Gastrocnemius medialis (tissue), 4 donors: Measurements from ENCODE around the gene SAE1. TPM values are rescaled to one million over a fixed set of nuclear protein-coding genes. Genes with fewer than 3 reads are reported as not detected.

Experiments used
- ATAC-seq, 2 donors: fragments of 150-250 bp; one replicate each; pipeline ENCODE4 v1.9.1; 2016
- DNase-seq, 2 donors: peaks; one replicate each; pipeline ENCODE4 v3.0.0-alpha.2; 2019
- H3K27ac ChIP-seq, 4 donors: fragments of 200-600 bp; sonication (generic); 1 replicate in 1 of 4; 2 replicates in 3 of 4; pipeline ENCODE4 v1.5.1; 2016 to 2018; ENCODE audit warnings: mild to moderate bottlenecking in 2 of 4, moderate library complexity in 1 of 4
- H3K27me3 ChIP-seq, 3 donors: fragments of 200-600 bp; sonication (generic) in 2 of 3; 1 replicate in 1 of 3; 2 replicates in 2 of 3; pipeline versions ENCODE4 v1.5.1 to v1.6.0; 2016 to 2019; ENCODE audit warnings: mild to moderate bottlenecking in 1 of 3, moderate library complexity in 1 of 3
- H3K36me3 ChIP-seq, 2 donors: fragments of 200-600 bp; sonication (generic) in 1 of 2; one replicate each; pipeline ENCODE4 v1.5.1; 2017 to 2018
- H3K4me1 ChIP-seq, 2 donors: fragments of 200-600 bp; sonication (generic) in 1 of 2; one replicate each; pipeline ENCODE4 v1.5.1; 2016 to 2017; ENCODE audit warnings: mild to moderate bottlenecking in 2 of 2
- H3K4me3 ChIP-seq, 4 donors: fragments of 200-600 bp; sonication (generic) in 3 of 4; 1 replicate in 1 of 4; 2 replicates in 3 of 4; pipeline ENCODE4 v1.5.1; 2016 to 2019; ENCODE audit warnings: mild to moderate bottlenecking in 2 of 4
- H3K9me3 ChIP-seq, 3 donors: fragments of 200-600 bp; sonication (generic) in 2 of 3; 1 replicate in 1 of 3; 2 replicates in 2 of 3; pipeline ENCODE4 v1.5.1; 2016 to 2019
- CTCF ChIP-seq, 5 experiments: fragments of 450-650 bp in 3 of 5; fragments of 200-600 bp in 2 of 5; sonication (generic) in 2 of 5; IDR thresholded peaks in 4 of 5; conservative IDR thresholded peaks in 1 of 5; 1 replicate in 4 of 5; 2 replicates in 1 of 5; pipeline ENCODE4 v1.5.1; 2016 to 2019; ENCODE audit warnings: antibody characterized with exemption in 5 of 5, mild to moderate bottlenecking in 3 of 5, moderate library complexity in 3 of 5
- POLR2A ChIP-seq, 2 donors: fragments of 450-650 bp; IDR thresholded peaks; one replicate each; pipeline ENCODE4 v1.6.1; 2017; ENCODE audit warnings: antibody characterized with exemption in 2 of 2, mild to moderate bottlenecking in 2 of 2, moderate library complexity in 2 of 2
- in situ Hi-C, 4 donors: fragments of 200-750 bp; cut with MboI; loops; one replicate each; pipeline versions ENCODE4 v1.15.0 to v1.8.0; 2017; ENCODE audit warnings: low sequenced_read_pairs in 4 of 4
- intact Hi-C: fragments of 100-400 bp; cut with DNase I; formaldehyde crosslinking; loops from one replicate; pipeline ENCODE4 v1.15.1; 2023; ENCODE audit warnings: low total_unique reads
- total RNA-seq, 4 donors: library from RNA; depleted of rRNA; stranded (reverse); fragments of >200 nt; gene quantifications; one replicate each; pipeline versions ENCODE4 v1.1.0 to v1.2.3, GENCODE V29; 2016

The SAE1 gene
- total RNA-seq, 4 donors from 2014 or later, result 29.7 to 74.6 (median 46.4) TPM

GRCh38 chr19:47221080-47221841 lies 90.6 kb downstream of the SAE1 start:
- no peak overlapping the region for H3K4me3 ChIP-seq
- H3K27ac ChIP-seq, result no peak overlapping the region
- in situ Hi-C loops, result no loop called here
- ATAC-seq (no peak), DNase-seq (no peak)
- peaks cover 0 to 25% of the 10 kb centered on the region in 2 donors for H3K36me3 ChIP-seq
- H3K27me3 ChIP-seq, result no peaks in the 10 kb centered on the region
- intact Hi-C loops, result no loop called here
- TF ChIP-seq POLR2A (IDR thresholded peaks at IDR 0.05), result no peak
- no peak for TF ChIP-seq CTCF (IDR thresholded peaks at IDR 0.05 in 4 of 5, conservative IDR thresholded peaks at IDR 0.05 in 1 of 5)
- peaks cover 5 to 6% of the 10 kb centered on the region in 2 donors for H3K4me1 ChIP-seq
- no peaks in the 10 kb centered on the region for H3K9me3 ChIP-seq

- Histone ChIP-seq H3K36me3 (peaks cover 0 to 25% of the 10 kb centered on the region in 2 donors), H3K27ac (no peak overlapping the region), H3K4me1 (peaks cover 6 to 10% of the 10 kb centered on the region in 2 donors), H3K9me3 (no peaks in the 10 kb centered on the region), H3K4me3 (no peak overlapping the region), H3K27me3 (no peaks in the 10 kb centered on the region)
- in situ Hi-C loops, result no loop called here
- DNase-seq (no peak), ATAC-seq (no peak)
- intact Hi-C loops, result no loop called here
- no peak for TF ChIP-seq CTCF (IDR thresholded peaks at IDR 0.05 in 4 of 5, conservative IDR thresholded peaks at IDR 0.05 in 1 of 5)
- TF ChIP-seq POLR2A (IDR thresholded peaks at IDR 0.05), result no peak
Measured at GRCh38 chr19:47221890-47222289, 91.3 kb downstream of the SAE1 start.

GRCh38 chr19:47225746-47226425 lies 95.3 kb downstream of the SAE1 start:
- no peaks in the 10 kb centered on the region for H3K27me3 ChIP-seq
- in situ Hi-C loops (no loop called here), intact Hi-C loops (loop anchor here (1.0 to 5.0 kb wide), 4 partner anchors 18 to 249 kb away; partner anchors contain the start of genes CCDC9 and ZC3H4)
- peak; percentile 100 for TF ChIP-seq POLR2A (IDR thresholded peaks at IDR 0.05)
- peak; percentile 27 to 77 (median 61) for TF ChIP-seq CTCF (IDR thresholded peaks at IDR 0.05 in 4 of 5, conservative IDR thresholded peaks at IDR 0.05 in 1 of 5)
- H3K9me3 ChIP-seq, result no peaks in the 10 kb centered on the region
- H3K27ac ChIP-seq, result peak overlapping the region; percentile 98 to 100 (median 100)
- H3K36me3 ChIP-seq, result peaks cover 0 to 18% of the 10 kb centered on the region in 2 donors
- ATAC-seq (peak; percentile 43 to 54), DNase-seq (peak; percentile 70 to 87)
- H3K4me3 ChIP-seq, result peak overlapping the region; percentile 72 to 100 (median 86)
- H3K4me1 ChIP-seq, result peaks cover 26% of the 10 kb centered on the region in 2 donors

GRCh38 chr19:47226426-47227351 lies 96.1 kb downstream of the SAE1 start:
- ATAC-seq (peak; percentile 63 to 65), DNase-seq (peak; percentile 90 to 95)
- H3K27me3 ChIP-seq, result no peaks in the 10 kb centered on the region
- peak in 1 of 5 experiments; percentile 23 for TF ChIP-seq CTCF (IDR thresholded peaks at IDR 0.05 in 4 of 5, conservative IDR thresholded peaks at IDR 0.05 in 1 of 5)
- peak; percentile 82 to 86 for TF ChIP-seq POLR2A (IDR thresholded peaks at IDR 0.05)
- H3K36me3 ChIP-seq, result peaks cover 0 to 10% of the 10 kb centered on the region in 2 donors
- intact Hi-C loops (loop anchor here (1.0 to 5.0 kb wide), 4 partner anchors 18 to 249 kb away; partner anchors contain the start of genes CCDC9 and ZC3H4), in situ Hi-C loops (no loop called here)
- peaks cover 26 to 30% of the 10 kb centered on the region in 2 donors for H3K4me1 ChIP-seq
- H3K27ac ChIP-seq, result peak overlapping the region; percentile 98 to 100 (median 100)
- no peaks in the 10 kb centered on the region for H3K9me3 ChIP-seq
- peak overlapping the region; percentile 72 to 100 (median 86) for H3K4me3 ChIP-seq
